MM.1S (cell line): ENCODE measurements around the gene TMEM232.

Experiments
- DNase-seq: peaks from one replicate; pipeline ENCODE4 v3.0.0-alpha.2; 2015
- H2AFZ ChIP-seq: fragments of 300-600 bp; sonication (generic); 2 replicates; pipeline ENCODE4 v1.6.0; 2016; ENCODE audit warnings: antibody characterized with exemption, low read length
- H3F3A ChIP-seq: fragments of 300-600 bp; sonication (generic); 2 replicates; pipeline ENCODE4 v1.6.1; 2016; ENCODE audit warnings: mild to moderate bottlenecking, antibody characterized with exemption, low read length, moderate library complexity, mixed read lengths; ENCODE audit not compliant: insufficient read depth
- H3K27ac ChIP-seq: fragments of 300-600 bp; sonication (generic); 2 replicates; pipeline ENCODE4 v1.5.1; 2016; ENCODE audit warnings: mild to moderate bottlenecking, low read length
- H3K27me3 ChIP-seq: fragments of 300-600 bp; sonication (generic); replicated peaks from 2 replicates; pipeline ENCODE4 v1.6.0; 2016; ENCODE audit warnings: low read length; ENCODE audit not compliant: insufficient read depth
- H3K36me3 ChIP-seq: fragments of 300-600 bp; sonication (generic); replicated peaks from 2 replicates; pipeline ENCODE4 v1.6.1; 2016; ENCODE audit warnings: mild to moderate bottlenecking, low read length, mixed read lengths; ENCODE audit not compliant: insufficient read depth
- H3K4me1 ChIP-seq: fragments of 300-600 bp; sonication (generic); 2 replicates; pipeline ENCODE4 v1.6.1; 2016; ENCODE audit warnings: low read length, mixed read lengths
- H3K4me2 ChIP-seq: fragments of 300-600 bp; sonication (generic); 2 replicates; pipeline ENCODE4 v1.6.0; 2016; ENCODE audit warnings: low read depth, low read length
- H3K4me3 ChIP-seq: fragments of 300-600 bp; sonication (generic); 2 replicates; pipeline ENCODE4 v1.5.1; 2016; ENCODE audit warnings: low read length, mixed read lengths
- H3K79me2 ChIP-seq: fragments of 300-600 bp; sonication (generic); 2 replicates; pipeline ENCODE4 v1.6.1; 2016; ENCODE audit warnings: mixed run types, low read length, mixed read lengths
- H3K9ac ChIP-seq: fragments of 300-600 bp; sonication (generic); 2 replicates; pipeline ENCODE4 v1.6.1; 2016; ENCODE audit warnings: low read length, mixed read lengths
- H3K9me2 ChIP-seq: fragments of 300-600 bp; sonication (generic); replicated peaks from 2 replicates; pipeline ENCODE4 v1.6.1; 2016; ENCODE audit warnings: mild to moderate bottlenecking, low read length, mixed read lengths; ENCODE audit not compliant: insufficient read depth
- H3K9me3 ChIP-seq: fragments of 300-600 bp; sonication (generic); replicated peaks from 2 replicates; pipeline ENCODE4 v1.6.1; 2016; ENCODE audit warnings: mild to moderate bottlenecking, low read length, mixed read lengths; ENCODE audit not compliant: insufficient read depth
- H4K20me1 ChIP-seq: fragments of 300-600 bp; sonication (generic); 2 replicates; pipeline ENCODE4 v1.6.1; 2016; ENCODE audit warnings: mild to moderate bottlenecking, low read length, moderate library complexity, mixed read lengths; ENCODE audit not compliant: insufficient read depth
- EZH2 ChIP-seq: fragments of 300-600 bp; sonication (generic); optimal IDR thresholded peaks from 2 replicates; pipeline ENCODE3; 2017; ENCODE audit warnings: low read depth, mild to moderate bottlenecking, antibody characterized with exemption, low read length, mixed read lengths
- EZH2phosphoT487 ChIP-seq: fragments of 300-600 bp; sonication (generic); IDR thresholded peaks from 2 replicates; pipeline ENCODE4 v1.6.1; 2018; ENCODE audit warnings: antibody characterized with exemption, low read length
- TF ChIP-seq, protein P1 (sequence below): fragments of 300-600 bp; sonication (generic); IDR thresholded peaks from 2 replicates; pipeline ENCODE4 v1.5.1; 2016; ENCODE audit warnings: antibody characterized with exemption, low read length, mixed read lengths

TMEM232 gene

DNA sequence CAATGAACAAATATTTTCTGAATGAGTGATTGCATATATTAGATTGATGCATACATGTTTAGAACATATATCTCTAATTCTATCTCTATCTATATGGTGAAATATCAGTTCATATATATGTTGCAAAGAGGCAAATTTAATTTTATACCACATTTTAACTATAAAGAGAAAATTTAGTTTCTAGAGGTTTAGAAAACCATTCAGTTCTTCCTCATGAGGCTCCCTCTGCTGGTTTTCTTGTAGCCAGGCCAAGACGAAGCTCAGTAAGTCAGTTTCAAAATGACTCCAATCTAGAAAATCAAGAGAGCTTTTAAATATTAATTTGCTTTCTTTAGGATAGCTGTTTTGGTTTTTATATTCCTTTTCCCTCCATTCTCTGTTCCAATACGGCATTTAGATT lies 312.1 kb downstream of the TMEM232 start:
- Histone ChIP-seq H3F3A (no peaks in the 10 kb centered on the region), H3K9me2 (no peaks in the 10 kb centered on the region), H3K27me3 (no peaks in the 10 kb centered on the region), H2AFZ (no peak overlapping the region), H3K27ac (no peak overlapping the region), H3K4me1 (no peaks in the 10 kb centered on the region), H3K4me2 (no peak overlapping the region), H4K20me1 (no peaks in the 10 kb centered on the region), H3K4me3 (no peak overlapping the region), H3K9me3 (no peaks in the 10 kb centered on the region), H3K9ac (no peak overlapping the region), H3K79me2 (no peaks in the 10 kb centered on the region), H3K36me3 (no peaks in the 10 kb centered on the region)
- DNase-seq = peak; percentile 36
- no peak for TF ChIP-seq EZH2
- TF ChIP-seq, protein P1, sequence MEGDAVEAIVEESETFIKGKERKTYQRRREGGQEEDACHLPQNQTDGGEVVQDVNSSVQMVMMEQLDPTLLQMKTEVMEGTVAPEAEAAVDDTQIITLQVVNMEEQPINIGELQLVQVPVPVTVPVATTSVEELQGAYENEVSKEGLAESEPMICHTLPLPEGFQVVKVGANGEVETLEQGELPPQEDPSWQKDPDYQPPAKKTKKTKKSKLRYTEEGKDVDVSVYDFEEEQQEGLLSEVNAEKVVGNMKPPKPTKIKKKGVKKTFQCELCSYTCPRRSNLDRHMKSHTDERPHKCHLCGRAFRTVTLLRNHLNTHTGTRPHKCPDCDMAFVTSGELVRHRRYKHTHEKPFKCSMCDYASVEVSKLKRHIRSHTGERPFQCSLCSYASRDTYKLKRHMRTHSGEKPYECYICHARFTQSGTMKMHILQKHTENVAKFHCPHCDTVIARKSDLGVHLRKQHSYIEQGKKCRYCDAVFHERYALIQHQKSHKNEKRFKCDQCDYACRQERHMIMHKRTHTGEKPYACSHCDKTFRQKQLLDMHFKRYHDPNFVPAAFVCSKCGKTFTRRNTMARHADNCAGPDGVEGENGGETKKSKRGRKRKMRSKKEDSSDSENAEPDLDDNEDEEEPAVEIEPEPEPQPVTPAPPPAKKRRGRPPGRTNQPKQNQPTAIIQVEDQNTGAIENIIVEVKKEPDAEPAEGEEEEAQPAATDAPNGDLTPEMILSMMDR = peak; percentile 46

DNA sequence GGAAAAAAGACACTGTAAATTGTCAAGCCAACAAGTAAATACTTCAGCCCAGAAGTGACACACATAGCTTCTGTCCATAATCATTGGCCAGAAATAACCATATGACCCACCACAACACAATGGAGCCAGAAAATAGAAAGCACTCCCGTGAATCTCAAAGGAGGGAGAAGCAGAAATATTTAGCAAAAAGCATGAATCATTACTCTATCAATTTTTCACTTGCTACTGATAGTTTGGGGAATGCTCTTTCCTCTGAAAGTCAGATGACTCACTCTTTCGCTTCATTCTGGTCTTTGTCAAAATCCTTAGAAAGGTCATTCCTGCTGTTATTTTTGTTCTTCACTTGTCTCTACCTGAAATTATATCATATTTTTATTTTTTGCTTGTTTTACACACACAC lies 312.6 kb downstream of the TMEM232 start:
- Histone ChIP-seq H2AFZ (no peak overlapping the region), H3K9me2 (no peaks in the 10 kb centered on the region), H3K4me2 (no peak overlapping the region), H3K27ac (no peak overlapping the region), H3K27me3 (no peaks in the 10 kb centered on the region), H3K36me3 (no peaks in the 10 kb centered on the region), H3K9ac (no peak overlapping the region), H3K9me3 (no peaks in the 10 kb centered on the region), H3F3A (no peaks in the 10 kb centered on the region), H3K4me1 (no peaks in the 10 kb centered on the region), H4K20me1 (no peaks in the 10 kb centered on the region), H3K4me3 (no peak overlapping the region), H3K79me2 (no peaks in the 10 kb centered on the region)
- no peak for DNase-seq
- TF ChIP-seq, protein P1 = no peak
- no peak for TF ChIP-seq EZH2phosphoT487
- TF ChIP-seq EZH2 = no peak

DNA sequence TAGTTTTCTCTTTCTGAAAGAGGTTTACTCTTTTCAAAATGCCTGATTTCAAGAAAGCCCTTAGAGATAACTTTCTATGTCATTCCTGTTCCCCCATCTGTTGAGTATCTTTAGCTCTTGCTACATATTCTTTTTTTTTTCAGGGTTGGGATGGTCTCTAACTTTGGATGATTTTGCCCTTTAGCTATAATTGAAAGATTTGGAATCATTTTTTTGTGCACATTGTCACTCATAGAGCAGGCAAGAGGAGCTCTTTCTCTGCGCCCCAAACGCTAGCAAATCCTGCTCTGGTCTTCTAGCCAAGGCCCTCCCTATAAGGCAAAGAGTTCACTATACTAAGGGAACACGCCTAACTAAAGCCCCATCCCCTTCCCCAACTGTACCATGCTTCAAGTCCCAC lies 316.9 kb downstream of the TMEM232 start:
- Histone ChIP-seq H3K27me3 (no peaks in the 10 kb centered on the region), H3K9me2 (no peaks in the 10 kb centered on the region), H3K36me3 (no peaks in the 10 kb centered on the region), H3F3A (no peaks in the 10 kb centered on the region), H3K4me2 (no peak overlapping the region), H3K27ac (no peak overlapping the region), H3K4me1 (no peaks in the 10 kb centered on the region), H3K9me3 (no peaks in the 10 kb centered on the region), H3K4me3 (no peak overlapping the region), H2AFZ (no peak overlapping the region), H3K9ac (no peak overlapping the region), H4K20me1 (no peaks in the 10 kb centered on the region), H3K79me2 (no peaks in the 10 kb centered on the region)
- TF ChIP-seq EZH2phosphoT487 = no peak
- DNase-seq = no peak

DNA sequence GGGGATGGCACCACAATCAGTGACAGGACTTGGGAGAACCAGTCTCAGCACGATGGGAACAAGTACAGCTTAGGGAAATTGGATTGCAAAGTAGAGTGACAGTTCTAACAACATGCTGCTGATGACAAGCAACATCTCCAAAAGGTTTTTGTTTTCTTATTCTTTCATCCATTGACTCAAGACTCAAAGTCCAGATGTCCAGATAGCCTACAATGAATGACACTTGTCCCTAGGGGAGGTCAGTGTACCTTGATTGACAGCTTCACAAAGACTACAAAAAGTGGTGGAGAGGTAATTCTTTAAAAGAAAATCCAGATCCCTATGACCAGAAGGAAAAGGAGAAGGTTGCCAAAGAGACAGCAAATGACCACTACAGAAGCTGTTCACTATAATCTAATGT lies 323.9 kb downstream of the TMEM232 start:
- Histone ChIP-seq H3K27ac (no peak overlapping the region), H3K4me2 (no peak overlapping the region), H3K79me2 (no peaks in the 10 kb centered on the region), H3K4me3 (no peak overlapping the region), H3K9me2 (no peaks in the 10 kb centered on the region), H2AFZ (no peak overlapping the region), H3F3A (peaks cover 9% of the 10 kb centered on the region; the same call in 1 of the 2 replicates), H3K9ac (no peak overlapping the region), H3K27me3 (0 out of 2 replicates have a peak, but pooled peaks cover 5% of the 10 kb centered on the region), H3K4me1 (peaks cover 14% of the 10 kb centered on the region), H3K9me3 (no peaks in the 10 kb centered on the region), H4K20me1 (no peaks in the 10 kb centered on the region), H3K36me3 (no peaks in the 10 kb centered on the region)
- no peak for DNase-seq
- TF ChIP-seq, protein P1 = no peak
- no peak for TF ChIP-seq EZH2phosphoT487
- no peak for TF ChIP-seq EZH2
